Anterior cingulate cortex (tissue), 58 donors: ENCODE measurements around the gene PLEKHM1.
"Not testable (repeated sequence)": the region's sequence is repeated elsewhere in the genome, so short reads cannot be mapped to it uniquely, and the experiment has no call there.

Experiments
- DNase-seq, 58 donors: peaks; one replicate each; lab custom pipeline; 2025; lab: John Stamatoyannopoulos, UW

PLEKHM1 gene

GRCh38 chr17:45490615-45491433 lies at the start of gene PLEKHM1:
Gene PLEKHM1, minus strand, starts transcription at chr17:45490721. Its CDS starts 8,237 bp downstream, at chr17:45482484.
- DNase-seq: peak in 57 of 58 donors; percentile 6 to 85 (median 70)

- DNase-seq: not testable (repeated sequence)
Measured at GRCh38 chr17:45538168-45538567, 47.6 kb upstream of the PLEKHM1 start.

GRCh38 chr17:45506072-45506471 lies 15.6 kb upstream of the PLEKHM1 start:
- not testable (repeated sequence) for DNase-seq

- not testable (repeated sequence) for DNase-seq
Measured at GRCh38 chr17:45505183-45505582, 14.7 kb upstream of the PLEKHM1 start.

- DNase-seq: not testable (repeated sequence)
Measured at GRCh38 chr17:45501092-45501707, 10.7 kb upstream of the PLEKHM1 start.

- not testable (repeated sequence) for DNase-seq
Measured at GRCh38 chr17:45500478-45500877, 10.0 kb upstream of the PLEKHM1 start.

GRCh38 chr17:45499208-45499607 lies 8.7 kb upstream of the PLEKHM1 start:
- not testable (repeated sequence) for DNase-seq

GRCh38 chr17:45498377-45498776 lies 7.9 kb upstream of the PLEKHM1 start:
- DNase-seq: not testable (repeated sequence)

- not testable (repeated sequence) for DNase-seq
Measured at GRCh38 chr17:45497449-45497848, 6.9 kb upstream of the PLEKHM1 start.

- not testable (repeated sequence) for DNase-seq
Measured at GRCh38 chr17:45496507-45496906, 6.0 kb upstream of the PLEKHM1 start.

GRCh38 chr17:45494556-45494955 lies 4.0 kb upstream of the PLEKHM1 start:
- DNase-seq: not testable (repeated sequence)

- not testable (repeated sequence) for DNase-seq
Measured at GRCh38 chr17:45492156-45492555, 1.6 kb upstream of the PLEKHM1 start.

- DNase-seq: peak in 3 of 58 donors; percentile 16 to 20 (median 19)
Measured at GRCh38 chr17:45490198-45490597, 323 bp downstream of the PLEKHM1 start.

GRCh38 chr17:45487704-45488103 lies 2.8 kb downstream of the PLEKHM1 start:
- peak in 53 of 58 donors; percentile 1 to 84 (median 45) for DNase-seq

GRCh38 chr17:45483591-45484216 lies 6.8 kb downstream of the PLEKHM1 start:
- DNase-seq: not testable (repeated sequence)

GRCh38 chr17:45483177-45483576 lies 7.3 kb downstream of the PLEKHM1 start:
- not testable (repeated sequence) for DNase-seq

- DNase-seq: not testable (repeated sequence)
Measured at GRCh38 chr17:45482317-45482716, 8.2 kb downstream of the PLEKHM1 start.

GRCh38 chr17:45475436-45475835 lies 15.1 kb downstream of the PLEKHM1 start:
- not testable (repeated sequence) for DNase-seq

GRCh38 chr17:45472249-45472648 lies 18.3 kb downstream of the PLEKHM1 start:
- not testable (repeated sequence) for DNase-seq

- not testable (repeated sequence) for DNase-seq
Measured at GRCh38 chr17:45469204-45469563, 21.3 kb downstream of the PLEKHM1 start.
